ENCODE results near the gene EXOSC7. TPM values are rescaled to one million over a fixed set of nuclear protein-coding genes. Genes with fewer than 3 reads are reported as not detected.

The EXOSC7 gene
- total and polyA plus RNA-seq, 9 of the 15 experiments (the other 6 are each of a cell fraction or from before 2014, with no cell fraction given), result 88.5 to 237 (median 112) TPM

- TF ChIP-seq RAD21 (CRISPR knock-in tag; conservative IDR thresholded peaks at IDR 0.05 in 1 of 2, IDR thresholded peaks at IDR 0.05 in 1 of 2), result no peak
- TF ChIP-seq ZNF407 (IDR thresholded peaks at IDR 0.05; ENCODE audit: low read depth), result no peak
- TF ChIP-seq, protein P1, sequence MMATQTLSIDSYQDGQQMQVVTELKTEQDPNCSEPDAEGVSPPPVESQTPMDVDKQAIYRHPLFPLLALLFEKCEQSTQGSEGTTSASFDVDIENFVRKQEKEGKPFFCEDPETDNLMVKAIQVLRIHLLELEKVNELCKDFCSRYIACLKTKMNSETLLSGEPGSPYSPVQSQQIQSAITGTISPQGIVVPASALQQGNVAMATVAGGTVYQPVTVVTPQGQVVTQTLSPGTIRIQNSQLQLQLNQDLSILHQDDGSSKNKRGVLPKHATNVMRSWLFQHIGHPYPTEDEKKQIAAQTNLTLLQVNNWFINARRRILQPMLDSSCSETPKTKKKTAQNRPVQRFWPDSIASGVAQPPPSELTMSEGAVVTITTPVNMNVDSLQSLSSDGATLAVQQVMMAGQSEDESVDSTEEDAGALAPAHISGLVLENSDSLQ (IDR thresholded peaks at IDR 0.05), result peak; percentile 16; the same call in 1 of the 2 replicates
- no peak for TF ChIP-seq POLR2AphosphoS2 (IDR thresholded peaks at IDR 0.05; ENCODE audit: low read length)
- TF ChIP-seq CSDE1 (IDR thresholded peaks at IDR 0.05), result no peak
- TF ChIP-seq HMG20B (CRISPR knock-in tag; IDR thresholded peaks at IDR 0.05), result no peak
- TF ChIP-seq MYNN (IDR thresholded peaks at IDR 0.05), result peak; percentile 46; the same call in 1 of the 2 replicates
- no peak for TF ChIP-seq MYNN (CRISPR knock-in tag; IDR thresholded peaks at IDR 0.05)
- no peak for TF ChIP-seq TAF1 (IDR thresholded peaks at IDR 0.05; ENCODE audit: control insufficient read depth, extremely low read depth, insufficient read depth, low read length, severe bottlenecking)
- TF ChIP-seq MECOM (CRISPR knock-in tag; IDR thresholded peaks at IDR 0.05), result no peak
- TF ChIP-seq, protein P2, sequence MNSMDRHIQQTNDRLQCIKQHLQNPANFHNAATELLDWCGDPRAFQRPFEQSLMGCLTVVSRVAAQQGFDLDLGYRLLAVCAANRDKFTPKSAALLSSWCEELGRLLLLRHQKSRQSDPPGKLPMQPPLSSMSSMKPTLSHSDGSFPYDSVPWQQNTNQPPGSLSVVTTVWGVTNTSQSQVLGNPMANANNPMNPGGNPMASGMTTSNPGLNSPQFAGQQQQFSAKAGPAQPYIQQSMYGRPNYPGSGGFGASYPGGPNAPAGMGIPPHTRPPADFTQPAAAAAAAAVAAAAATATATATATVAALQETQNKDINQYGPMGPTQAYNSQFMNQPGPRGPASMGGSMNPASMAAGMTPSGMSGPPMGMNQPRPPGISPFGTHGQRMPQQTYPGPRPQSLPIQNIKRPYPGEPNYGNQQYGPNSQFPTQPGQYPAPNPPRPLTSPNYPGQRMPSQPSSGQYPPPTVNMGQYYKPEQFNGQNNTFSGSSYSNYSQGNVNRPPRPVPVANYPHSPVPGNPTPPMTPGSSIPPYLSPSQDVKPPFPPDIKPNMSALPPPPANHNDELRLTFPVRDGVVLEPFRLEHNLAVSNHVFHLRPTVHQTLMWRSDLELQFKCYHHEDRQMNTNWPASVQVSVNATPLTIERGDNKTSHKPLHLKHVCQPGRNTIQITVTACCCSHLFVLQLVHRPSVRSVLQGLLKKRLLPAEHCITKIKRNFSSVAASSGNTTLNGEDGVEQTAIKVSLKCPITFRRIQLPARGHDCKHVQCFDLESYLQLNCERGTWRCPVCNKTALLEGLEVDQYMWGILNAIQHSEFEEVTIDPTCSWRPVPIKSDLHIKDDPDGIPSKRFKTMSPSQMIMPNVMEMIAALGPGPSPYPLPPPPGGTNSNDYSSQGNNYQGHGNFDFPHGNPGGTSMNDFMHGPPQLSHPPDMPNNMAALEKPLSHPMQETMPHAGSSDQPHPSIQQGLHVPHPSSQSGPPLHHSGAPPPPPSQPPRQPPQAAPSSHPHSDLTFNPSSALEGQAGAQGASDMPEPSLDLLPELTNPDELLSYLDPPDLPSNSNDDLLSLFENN (IDR thresholded peaks at IDR 0.05; ENCODE audit: low read depth in 2 of 2, low read length in 2 of 2), result no peak
- TF ChIP-seq NFRKB (IDR thresholded peaks at IDR 0.05; ENCODE audit: low read depth), result no peak
- TF ChIP-seq HMG20A (CRISPR knock-in tag; conservative IDR thresholded peaks at IDR 0.05), result no peak
- TF ChIP-seq BCOR (IDR thresholded peaks at IDR 0.05), result no peak
- TF ChIP-seq, protein P3, sequence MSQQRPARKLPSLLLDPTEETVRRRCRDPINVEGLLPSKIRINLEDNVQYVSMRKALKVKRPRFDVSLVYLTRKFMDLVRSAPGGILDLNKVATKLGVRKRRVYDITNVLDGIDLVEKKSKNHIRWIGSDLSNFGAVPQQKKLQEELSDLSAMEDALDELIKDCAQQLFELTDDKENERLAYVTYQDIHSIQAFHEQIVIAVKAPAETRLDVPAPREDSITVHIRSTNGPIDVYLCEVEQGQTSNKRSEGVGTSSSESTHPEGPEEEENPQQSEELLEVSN (IDR thresholded peaks at IDR 0.05; ENCODE audit: borderline replicate concordance in 1 of 2, extremely low read depth in 1 of 2, insufficient read depth in 1 of 2, insufficient read length in 1 of 2, low read depth in 1 of 2, low read length in 1 of 2, poor library complexity in 1 of 2, severe bottlenecking in 1 of 2), result no peak
These were observed 83.1 kb downstream of the EXOSC7 start (continued) for GRCh38 chr3:45059132-45059531.

All from K562 (cell line).